ENCODE data around the gene ZSCAN31. TPM values are rescaled to one million over a fixed set of nuclear protein-coding genes. Genes with fewer than 3 reads are reported as not detected.

The ZSCAN31 gene
- polyA plus RNA-seq, 1 donor from 2014 or later: 0.56 TPM

- Mint-ChIP-seq H3K9me3 (no peaks in the 10 kb centered on the region), H3K4me3 (no peak overlapping the region), H3K36me3 (peaks cover 7% of the 10 kb centered on the region), H3K27ac (no peak overlapping the region), H3K27me3 (no peaks in the 10 kb centered on the region), H3K4me1 (peaks cover 12 to 16% (median 12%) of the 10 kb centered on the region in 3 donors)
Measured at GRCh38 chr6:28357036-28357435, 21.1 kb upstream of the ZSCAN31 start.

- H3K27me3 Mint-ChIP-seq: no peaks in the 10 kb centered on the region
- H3K9me3 Mint-ChIP-seq: no peaks in the 10 kb centered on the region
- H3K27ac Mint-ChIP-seq: no peak overlapping the region
- peaks cover 13 to 17% (median 15%) of the 10 kb centered on the region in 3 donors for H3K4me1 Mint-ChIP-seq
- no peak overlapping the region for H3K4me3 Mint-ChIP-seq
- H3K36me3 Mint-ChIP-seq: peaks cover 7% of the 10 kb centered on the region
Measured at GRCh38 chr6:28356666-28357020, 20.7 kb upstream of the ZSCAN31 start.

- Mint-ChIP-seq H3K4me1 (peaks cover 17 to 18% (median 18%) of the 10 kb centered on the region in 3 donors), H3K36me3 (peaks cover 2% of the 10 kb centered on the region), H3K27me3 (no peaks in the 10 kb centered on the region), H3K4me3 (peak overlapping the region; percentile 76 to 99 (median 94)), H3K9me3 (no peaks in the 10 kb centered on the region), H3K27ac (peak overlapping the region in 2 of 3 donors; percentile 59 to 60)
Measured at GRCh38 chr6:28355743-28356665, 20.1 kb upstream of the ZSCAN31 start.

GRCh38 chr6:28354688-28355554, 19.0 kb upstream of the ZSCAN31 start:
- Mint-ChIP-seq H3K4me1 (peaks cover 26 to 28% (median 28%) of the 10 kb centered on the region in 3 donors), H3K27ac (peak overlapping the region in 1 of 3 donors; percentile 59), H3K36me3 (no peaks in the 10 kb centered on the region), H3K4me3 (peak overlapping the region in 3 of 4 donors; percentile 76 to 99 (median 99)), H3K9me3 (no peaks in the 10 kb centered on the region), H3K27me3 (no peaks in the 10 kb centered on the region)

- Mint-ChIP-seq H3K9me3 (no peaks in the 10 kb centered on the region), H3K4me3 (peak overlapping the region in 1 of 4 donors; percentile 54), H3K27ac (peak overlapping the region in 1 of 3 donors; percentile 24), H3K27me3 (no peaks in the 10 kb centered on the region), H3K36me3 (peaks cover 2% of the 10 kb centered on the region), H3K4me1 (peaks cover 30 to 33% (median 32%) of the 10 kb centered on the region in 3 donors)
Measured at GRCh38 chr6:28353981-28354676, 18.2 kb upstream of the ZSCAN31 start.

- H3K27ac Mint-ChIP-seq: peak overlapping the region in 1 of 3 donors; percentile 24
- H3K9me3 Mint-ChIP-seq: no peaks in the 10 kb centered on the region
- no peaks in the 10 kb centered on the region for H3K27me3 Mint-ChIP-seq
- H3K4me1 Mint-ChIP-seq: peaks cover 30 to 33% (median 32%) of the 10 kb centered on the region in 3 donors
- peak overlapping the region in 1 of 4 donors; percentile 54 for H3K4me3 Mint-ChIP-seq
- H3K36me3 Mint-ChIP-seq: peaks cover 2% of the 10 kb centered on the region
Measured at GRCh38 chr6:28353356-28353755, 17.4 kb upstream of the ZSCAN31 start.

- no peaks in the 10 kb centered on the region for H3K9me3 Mint-ChIP-seq
- H3K27me3 Mint-ChIP-seq: peaks cover 4% of the 10 kb centered on the region
- peaks cover 30 to 33% (median 32%) of the 10 kb centered on the region in 3 donors for H3K4me1 Mint-ChIP-seq
- peaks cover 2% of the 10 kb centered on the region for H3K36me3 Mint-ChIP-seq
- H3K27ac Mint-ChIP-seq: no peak overlapping the region
- peak overlapping the region in 3 of 4 donors; percentile 69 to 99 (median 73) for H3K4me3 Mint-ChIP-seq
Measured at GRCh38 chr6:28351493-28351925, 15.6 kb upstream of the ZSCAN31 start.

GRCh38 chr6:28351087-28351486, 15.1 kb upstream of the ZSCAN31 start:
- H3K36me3 Mint-ChIP-seq: peaks cover 2% of the 10 kb centered on the region
- H3K27ac Mint-ChIP-seq: peak overlapping the region in 1 of 3 donors; percentile 88
- peaks cover 28 to 32% (median 29%) of the 10 kb centered on the region in 3 donors for H3K4me1 Mint-ChIP-seq
- peaks cover 4% of the 10 kb centered on the region for H3K27me3 Mint-ChIP-seq
- H3K9me3 Mint-ChIP-seq: no peaks in the 10 kb centered on the region
- peak overlapping the region; percentile 73 to 99 (median 99) for H3K4me3 Mint-ChIP-seq

- peak within 1 kb of the TSS; percentile 78 to 99 (median 88) for H3K27ac Mint-ChIP-seq
- peaks cover 2% of the 10 kb centered on the region for H3K36me3 Mint-ChIP-seq
- H3K4me1 Mint-ChIP-seq: peaks cover 19 to 24% (median 22%) of the 10 kb centered on the region in 3 donors
Measured at GRCh38 chr6:28349892-28350737, 14.2 kb upstream of the ZSCAN31 start, which contains the start of gene ZKSCAN3. Gene ZKSCAN3 (plus strand): TSS chr6:28349947. CDS start chr6:28359587, 9,640 bp downstream.

GRCh38 chr6:28349344-28349891, 13.5 kb upstream of the ZSCAN31 start:
- Mint-ChIP-seq H3K9me3 (no peaks in the 10 kb centered on the region), H3K4me3 (peak overlapping the region; percentile 99 to 100 (median 99)), H3K4me1 (peaks cover 19 to 24% (median 22%) of the 10 kb centered on the region in 3 donors), H3K27me3 (peaks cover 8% of the 10 kb centered on the region), H3K36me3 (peaks cover 2% of the 10 kb centered on the region), H3K27ac (peak overlapping the region in 2 of 3 donors; percentile 88 to 99)

More at GRCh38 chr6:28349892-28350737, 14.2 kb upstream of the ZSCAN31 start, which contains the start of gene ZKSCAN3:
- H3K4me3 Mint-ChIP-seq: peak within 1 kb of the TSS; percentile 99 to 100 (median 99)
- H3K27me3 Mint-ChIP-seq: peaks cover 4% of the 10 kb centered on the region
- no peaks in the 10 kb centered on the region for H3K9me3 Mint-ChIP-seq

- Mint-ChIP-seq H3K27ac (no peak overlapping the region), H3K9me3 (no peaks in the 10 kb centered on the region), H3K36me3 (peaks cover 2% of the 10 kb centered on the region), H3K27me3 (peaks cover 16% of the 10 kb centered on the region), H3K4me1 (peaks cover 16 to 22% (median 19%) of the 10 kb centered on the region in 3 donors), H3K4me3 (no peak overlapping the region)
Measured at GRCh38 chr6:28347119-28347518, 11.2 kb upstream of the ZSCAN31 start.

- Mint-ChIP-seq H3K27ac (no peak overlapping the region), H3K36me3 (peaks cover 2% of the 10 kb centered on the region), H3K27me3 (peaks cover 16% of the 10 kb centered on the region), H3K4me1 (peaks cover 4 to 9% (median 7%) of the 10 kb centered on the region in 3 donors), H3K4me3 (no peak overlapping the region), H3K9me3 (peaks cover 0 to 8% (median 8%) of the 10 kb centered on the region in 3 donors)
Measured at GRCh38 chr6:28345201-28345600, 9.3 kb upstream of the ZSCAN31 start.

Measured in IgD-negative memory B cell (primary cell).